ENCODE measurements around the gene LIN28B.
"Not testable (repeated sequence)": the region's sequence is repeated elsewhere in the genome, so short reads cannot be mapped to it uniquely, and the experiment has no call there.

DNA sequence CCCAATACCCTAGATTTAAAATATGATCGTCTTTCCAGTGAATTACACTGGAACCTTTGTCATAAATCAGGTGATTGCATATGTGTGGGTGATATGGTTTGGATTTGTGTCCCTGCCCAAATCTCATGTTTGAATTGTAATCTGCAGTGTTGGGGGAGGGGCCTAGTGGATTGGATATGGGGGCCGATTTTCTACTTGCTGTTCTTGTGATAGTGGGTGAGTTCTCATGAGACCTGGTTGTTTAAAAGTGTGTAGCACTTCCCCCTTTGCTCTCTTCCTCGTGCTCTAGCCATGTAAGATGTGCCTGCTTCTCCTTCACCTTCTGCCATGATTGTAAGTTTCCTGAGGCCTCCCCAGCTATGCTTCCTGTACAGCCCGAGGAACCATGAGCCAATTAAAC is 29.0 kb downstream of the LIN28B start:
- not testable (repeated sequence) for TF ChIP-seq POLR2AphosphoS5 (IDR thresholded peaks at IDR 0.05; ENCODE audit: low read depth); SPI1 (IDR thresholded peaks at IDR 0.05; ENCODE audit: borderline replicate concordance, low read depth); GABPA (IDR thresholded peaks at IDR 0.05; ENCODE audit: low read depth)
- TF ChIP-seq, protein P1, sequence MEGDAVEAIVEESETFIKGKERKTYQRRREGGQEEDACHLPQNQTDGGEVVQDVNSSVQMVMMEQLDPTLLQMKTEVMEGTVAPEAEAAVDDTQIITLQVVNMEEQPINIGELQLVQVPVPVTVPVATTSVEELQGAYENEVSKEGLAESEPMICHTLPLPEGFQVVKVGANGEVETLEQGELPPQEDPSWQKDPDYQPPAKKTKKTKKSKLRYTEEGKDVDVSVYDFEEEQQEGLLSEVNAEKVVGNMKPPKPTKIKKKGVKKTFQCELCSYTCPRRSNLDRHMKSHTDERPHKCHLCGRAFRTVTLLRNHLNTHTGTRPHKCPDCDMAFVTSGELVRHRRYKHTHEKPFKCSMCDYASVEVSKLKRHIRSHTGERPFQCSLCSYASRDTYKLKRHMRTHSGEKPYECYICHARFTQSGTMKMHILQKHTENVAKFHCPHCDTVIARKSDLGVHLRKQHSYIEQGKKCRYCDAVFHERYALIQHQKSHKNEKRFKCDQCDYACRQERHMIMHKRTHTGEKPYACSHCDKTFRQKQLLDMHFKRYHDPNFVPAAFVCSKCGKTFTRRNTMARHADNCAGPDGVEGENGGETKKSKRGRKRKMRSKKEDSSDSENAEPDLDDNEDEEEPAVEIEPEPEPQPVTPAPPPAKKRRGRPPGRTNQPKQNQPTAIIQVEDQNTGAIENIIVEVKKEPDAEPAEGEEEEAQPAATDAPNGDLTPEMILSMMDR (IDR thresholded peaks at IDR 0.05; ENCODE audit: insufficient read depth, low read length): not testable (repeated sequence)
- TF ChIP-seq, protein P2, sequence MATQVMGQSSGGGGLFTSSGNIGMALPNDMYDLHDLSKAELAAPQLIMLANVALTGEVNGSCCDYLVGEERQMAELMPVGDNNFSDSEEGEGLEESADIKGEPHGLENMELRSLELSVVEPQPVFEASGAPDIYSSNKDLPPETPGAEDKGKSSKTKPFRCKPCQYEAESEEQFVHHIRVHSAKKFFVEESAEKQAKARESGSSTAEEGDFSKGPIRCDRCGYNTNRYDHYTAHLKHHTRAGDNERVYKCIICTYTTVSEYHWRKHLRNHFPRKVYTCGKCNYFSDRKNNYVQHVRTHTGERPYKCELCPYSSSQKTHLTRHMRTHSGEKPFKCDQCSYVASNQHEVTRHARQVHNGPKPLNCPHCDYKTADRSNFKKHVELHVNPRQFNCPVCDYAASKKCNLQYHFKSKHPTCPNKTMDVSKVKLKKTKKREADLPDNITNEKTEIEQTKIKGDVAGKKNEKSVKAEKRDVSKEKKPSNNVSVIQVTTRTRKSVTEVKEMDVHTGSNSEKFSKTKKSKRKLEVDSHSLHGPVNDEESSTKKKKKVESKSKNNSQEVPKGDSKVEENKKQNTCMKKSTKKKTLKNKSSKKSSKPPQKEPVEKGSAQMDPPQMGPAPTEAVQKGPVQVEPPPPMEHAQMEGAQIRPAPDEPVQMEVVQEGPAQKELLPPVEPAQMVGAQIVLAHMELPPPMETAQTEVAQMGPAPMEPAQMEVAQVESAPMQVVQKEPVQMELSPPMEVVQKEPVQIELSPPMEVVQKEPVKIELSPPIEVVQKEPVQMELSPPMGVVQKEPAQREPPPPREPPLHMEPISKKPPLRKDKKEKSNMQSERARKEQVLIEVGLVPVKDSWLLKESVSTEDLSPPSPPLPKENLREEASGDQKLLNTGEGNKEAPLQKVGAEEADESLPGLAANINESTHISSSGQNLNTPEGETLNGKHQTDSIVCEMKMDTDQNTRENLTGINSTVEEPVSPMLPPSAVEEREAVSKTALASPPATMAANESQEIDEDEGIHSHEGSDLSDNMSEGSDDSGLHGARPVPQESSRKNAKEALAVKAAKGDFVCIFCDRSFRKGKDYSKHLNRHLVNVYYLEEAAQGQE (IDR thresholded peaks at IDR 0.05; ENCODE audit: insufficient replicate concordance, low read depth): not testable (repeated sequence)
